AG04450 (cell line): Measurements from ENCODE around the gene MTUS2. TPM values are rescaled to one million over a fixed set of nuclear protein-coding genes. Genes with fewer than 3 reads are reported as not detected.

ENCODE experiments used
- CTCF ChIA-PET: fragments of 300-600, 350-600 bp; formaldehyde crosslinking; extraction: SDS; loops from one replicate; lab custom pipeline; 2022; ENCODE audit warnings: antibody characterized with exemption, inconsistent platforms; lab: Charles Lee
- POLR2A ChIA-PET: fragments of 350-600 bp; formaldehyde crosslinking; extraction: SDS; loops from one replicate; lab custom pipeline; 2021; ENCODE audit warnings: antibody characterized with exemption, inconsistent platforms; lab: Yijun Ruan, JAX
- DNase-seq: peaks from one replicate; pipeline ENCODE4 v3.0.0-alpha.2; 2011; ENCODE audit warnings: low read depth, low spot score
- H3K27ac ChIP-seq: one replicate; pipeline ENCODE4 v1.5.1; 2012; ENCODE audit warnings: low read depth, low read length, control low read depth
- H3K27me3 ChIP-seq: one replicate; pipeline ENCODE4 v1.6.0; 2012; ENCODE audit warnings: low read length; ENCODE audit not compliant: control insufficient read depth, insufficient read depth
- H3K4me3 ChIP-seq: 2 replicates; pipeline ENCODE4 v1.5.1; 2011; ENCODE audit warnings: mild to moderate bottlenecking, low read depth, low read length, control low read depth
- H3K9me3 ChIP-seq: 2 replicates; pipeline ENCODE4 v1.5.1; 2012; ENCODE audit warnings: low read length; ENCODE audit not compliant: control insufficient read depth, insufficient read depth
- polyA plus RNA-seq: library from polyadenylated mRNA; depleted of rRNA; stranded (reverse); fragments of >200 nt; gene quantifications from 2 replicates; pipeline ENCODE4 v1.2.3, GENCODE V29; 2011
- TF ChIP-seq, protein P1 (sequence below): IDR thresholded peaks from 2 replicates; pipeline ENCODE4 v1.5.1; 2011; ENCODE audit warnings: low read depth, low read length, control low read depth, inconsistent platforms

MTUS2 gene
- polyA plus RNA-seq, 1 experiment, result 0.02 TPM

DNA sequence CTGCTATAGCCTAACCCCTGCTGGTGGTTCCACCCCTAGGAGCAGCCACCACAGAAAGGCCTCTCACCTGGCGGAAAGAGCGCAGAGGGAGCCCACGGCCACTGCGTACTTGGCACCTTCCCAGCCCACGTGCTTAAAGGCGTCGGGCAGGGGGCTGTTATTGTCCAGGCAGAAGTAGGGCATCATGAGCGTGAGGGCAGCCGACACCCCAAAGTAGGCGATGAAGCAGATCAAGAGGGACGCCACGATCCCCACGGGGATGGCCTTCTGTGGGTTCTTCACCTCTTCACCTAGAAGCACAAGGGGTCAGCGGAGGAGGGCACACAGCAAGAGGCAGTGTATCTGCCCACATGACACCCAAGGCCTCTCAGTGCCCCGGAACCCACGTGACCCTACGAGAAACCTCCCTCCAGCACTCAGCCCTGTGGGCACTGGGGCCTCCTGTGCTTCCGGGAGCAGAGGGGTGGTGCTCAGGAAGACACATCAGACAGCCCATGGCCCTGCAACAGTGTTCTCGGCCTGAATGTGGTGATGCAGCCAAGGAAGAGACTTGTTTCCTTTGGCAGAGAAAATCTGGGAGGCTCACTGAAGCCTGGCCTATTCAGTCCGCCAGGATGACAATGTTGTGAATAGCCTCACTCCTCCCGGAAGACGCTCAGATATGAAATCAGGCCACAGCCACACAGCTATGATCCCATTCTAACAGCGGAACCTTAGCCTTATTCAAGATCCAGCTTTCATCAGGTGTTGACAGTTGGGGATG, 703.2 kb downstream of the MTUS2 start:
- Histone ChIP-seq H3K27ac (no peak overlapping the region), H3K9me3 (no peaks in the 10 kb centered on the region; the same call in 1 of the 2 replicates), H3K4me3 (no peak overlapping the region), H3K27me3 (no peaks in the 10 kb centered on the region)
- ChIA-PET POLR2A (no interaction called here), CTCF (interaction anchor here (0.8 to 1.9 kb wide), 3 partner anchors 15 to 591 kb away, joined by 3 to 5 read pairs (median 4); no protein-coding TSS in a partner anchor)
- TF ChIP-seq, protein P1, sequence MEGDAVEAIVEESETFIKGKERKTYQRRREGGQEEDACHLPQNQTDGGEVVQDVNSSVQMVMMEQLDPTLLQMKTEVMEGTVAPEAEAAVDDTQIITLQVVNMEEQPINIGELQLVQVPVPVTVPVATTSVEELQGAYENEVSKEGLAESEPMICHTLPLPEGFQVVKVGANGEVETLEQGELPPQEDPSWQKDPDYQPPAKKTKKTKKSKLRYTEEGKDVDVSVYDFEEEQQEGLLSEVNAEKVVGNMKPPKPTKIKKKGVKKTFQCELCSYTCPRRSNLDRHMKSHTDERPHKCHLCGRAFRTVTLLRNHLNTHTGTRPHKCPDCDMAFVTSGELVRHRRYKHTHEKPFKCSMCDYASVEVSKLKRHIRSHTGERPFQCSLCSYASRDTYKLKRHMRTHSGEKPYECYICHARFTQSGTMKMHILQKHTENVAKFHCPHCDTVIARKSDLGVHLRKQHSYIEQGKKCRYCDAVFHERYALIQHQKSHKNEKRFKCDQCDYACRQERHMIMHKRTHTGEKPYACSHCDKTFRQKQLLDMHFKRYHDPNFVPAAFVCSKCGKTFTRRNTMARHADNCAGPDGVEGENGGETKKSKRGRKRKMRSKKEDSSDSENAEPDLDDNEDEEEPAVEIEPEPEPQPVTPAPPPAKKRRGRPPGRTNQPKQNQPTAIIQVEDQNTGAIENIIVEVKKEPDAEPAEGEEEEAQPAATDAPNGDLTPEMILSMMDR, result no peak
- no peak for DNase-seq

DNA sequence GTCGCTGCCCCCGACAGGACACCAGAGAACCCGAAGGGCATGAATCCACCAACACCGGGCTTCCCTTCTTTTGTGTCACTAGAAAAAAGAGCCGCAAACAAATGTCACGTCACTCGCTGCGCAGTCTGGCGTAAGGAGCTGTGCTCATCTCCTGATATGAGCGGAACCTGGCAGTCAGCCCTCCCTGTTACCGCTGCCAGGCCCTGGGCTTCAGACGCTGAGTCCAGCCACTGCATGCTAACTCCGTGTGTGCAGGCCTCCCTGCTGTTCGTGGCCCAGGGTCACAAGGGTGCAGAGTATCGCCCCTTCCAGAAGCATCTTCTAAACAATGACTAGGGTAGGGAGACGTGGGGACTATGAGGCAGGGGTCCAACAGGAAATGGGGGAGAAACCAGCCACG, 704.0 kb downstream of the MTUS2 start:
- no peak for DNase-seq
- POLR2A ChIA-PET, result no interaction called here
- Histone ChIP-seq H3K4me3 (no peak overlapping the region), H3K9me3 (no peaks in the 10 kb centered on the region; the same call in 1 of the 2 replicates), H3K27me3 (no peaks in the 10 kb centered on the region), H3K27ac (no peak overlapping the region)
- CTCF ChIA-PET, result interaction anchor here (1.1 kb wide), 1 partner anchor 16 kb away, joined by 3 read pairs; no protein-coding TSS in a partner anchor
- TF ChIP-seq, protein P1, result no peak

DNA sequence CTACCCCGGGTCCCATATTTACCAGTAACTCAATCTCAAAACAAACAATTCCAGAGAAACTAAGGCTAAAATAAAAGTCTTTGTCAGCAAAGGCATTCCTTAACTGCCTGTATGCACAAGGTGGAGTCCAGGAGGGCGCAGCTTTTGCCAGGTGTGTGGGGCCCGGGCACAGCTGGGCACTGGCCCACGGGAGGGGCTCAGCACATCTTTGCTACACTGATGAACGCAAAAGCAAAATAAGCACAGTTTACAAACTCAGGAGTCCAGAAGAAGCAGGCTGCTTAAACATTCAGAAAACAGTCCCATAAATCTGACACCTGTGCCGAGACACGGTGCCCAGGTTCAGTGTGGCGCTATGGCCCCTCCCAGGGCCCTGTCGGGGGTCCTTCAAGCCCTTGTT, 704.5 kb downstream of the MTUS2 start:
- no peaks in the 10 kb centered on the region; the same call in 1 of the 2 replicates for H3K9me3 ChIP-seq
- ChIA-PET CTCF (interaction anchor here (3.4 kb wide), 1 partner anchor 16 kb away, joined by 9 read pairs; no protein-coding TSS in a partner anchor), POLR2A (no interaction called here)
- no peak overlapping the region for H3K4me3 ChIP-seq
- DNase-seq, result no peak
- TF ChIP-seq, protein P1, result no peak
- no peak overlapping the region for H3K27ac ChIP-seq
- H3K27me3 ChIP-seq, result no peaks in the 10 kb centered on the region

DNA sequence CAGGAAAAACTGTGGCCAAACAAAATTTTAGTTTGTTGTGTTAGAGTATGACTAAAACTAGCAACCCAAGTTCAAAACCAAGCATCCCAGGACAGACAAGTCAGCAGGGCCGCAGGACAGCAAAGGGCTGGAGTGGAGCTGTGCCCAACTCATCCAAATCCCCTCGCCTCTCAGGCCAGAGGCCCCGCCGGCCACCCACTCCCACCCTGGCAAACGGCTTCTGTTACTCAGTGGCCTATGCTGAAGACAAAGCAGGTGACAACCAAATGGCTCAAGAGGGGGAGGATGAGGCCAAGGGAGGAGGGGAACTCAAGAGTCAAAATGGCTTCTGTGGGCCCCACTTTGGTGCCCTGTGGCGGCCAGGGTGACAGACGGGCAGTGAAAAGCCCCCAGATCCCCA, 705.6 kb downstream of the MTUS2 start:
- CTCF ChIA-PET, result interaction anchor here (0.9 to 3.4 kb wide), 2 partner anchors 17 to 53 kb away, joined by 3 to 9 read pairs; no protein-coding TSS in a partner anchor

More for the DNA sequence above, 705.6 kb downstream of the MTUS2 start:
- Histone ChIP-seq H3K27ac (no peak overlapping the region), H3K9me3 (no peaks in the 10 kb centered on the region; the same call in 1 of the 2 replicates), H3K4me3 (no peak overlapping the region), H3K27me3 (no peaks in the 10 kb centered on the region)
- POLR2A ChIA-PET, result interaction anchor here (0.8 kb wide), 1 partner anchor 12 kb away, joined by 3 read pairs; no protein-coding TSS in a partner anchor
- no peak for DNase-seq
- TF ChIP-seq, protein P1, result no peak
